ENCODE data around the gene MRPS22. TPM values are rescaled to one million over a fixed set of nuclear protein-coding genes. Genes with fewer than 3 reads are reported as not detected.

Gene MRPS22
- total and polyA plus RNA-seq, 12 donors = 49.8 to 105 (median 83.6) TPM

DNA sequence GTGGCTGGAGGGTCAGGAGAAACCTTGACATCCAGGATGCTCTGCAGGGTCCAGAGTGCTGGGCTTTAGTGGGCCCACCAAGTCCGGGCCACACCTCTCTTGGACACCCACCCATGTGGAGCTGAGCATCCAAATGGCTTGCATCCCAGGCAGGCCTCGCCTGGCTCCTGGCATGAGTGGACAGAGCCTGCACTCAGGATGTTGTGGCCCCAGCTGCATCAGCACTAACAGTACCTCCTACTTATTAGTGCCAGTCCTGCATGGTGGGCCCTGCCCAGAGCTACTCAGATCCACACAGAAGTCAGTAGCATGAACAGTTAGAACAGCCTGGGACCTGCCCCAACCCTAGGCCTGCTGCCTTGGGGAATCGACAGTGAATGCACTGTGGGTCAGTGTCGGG is 42.2 kb upstream of the MRPS22 start:
- intact Hi-C loops (cut with DNase I) = no loop called here
- WGBS, 2 donors = 89 to 93% methylated on average over 4 of the region's 4 CpGs

DNA sequence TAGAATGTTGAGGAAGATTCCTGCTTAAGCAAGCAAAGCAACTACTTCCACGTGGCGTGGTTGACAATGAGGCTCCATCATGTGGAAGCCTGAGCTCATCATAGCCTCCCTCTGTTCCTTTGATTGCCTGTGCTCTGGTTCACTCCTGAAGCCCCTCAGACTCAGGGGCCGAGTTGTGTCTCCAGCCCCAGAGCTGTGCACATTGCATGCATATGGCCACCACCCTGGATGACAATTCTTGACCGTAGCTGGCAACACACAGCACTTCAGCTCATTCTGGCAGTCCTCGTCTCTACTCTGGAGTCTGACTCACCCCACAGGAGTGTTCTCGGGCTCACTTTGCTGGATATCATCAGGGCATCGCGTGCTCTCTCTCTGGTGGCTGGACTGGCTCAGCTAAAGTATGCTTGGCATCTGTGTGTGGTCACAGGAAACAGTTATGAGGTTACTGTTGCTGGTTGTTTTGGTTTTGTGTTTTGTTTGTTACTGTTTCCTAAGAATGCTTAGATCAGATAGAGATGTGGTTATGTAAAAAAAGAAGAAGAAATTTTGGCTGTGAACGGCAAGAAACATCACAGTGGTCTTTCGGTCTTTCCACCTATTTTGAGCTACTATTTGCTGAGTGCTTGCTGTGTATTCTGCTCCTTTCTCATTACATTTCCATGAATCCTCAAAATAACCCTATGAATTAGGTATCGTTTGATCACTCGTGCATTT is 41.6 kb upstream of the MRPS22 start:
- Histone ChIP-seq H3K27ac (peak overlapping the region in 6 of 10 donors; percentile 15 to 57 (median 36)), H3K4me1 (peaks cover 0 to 25% (median 8%) of the 10 kb centered on the region in 9 donors), H3K4me3 (no peak overlapping the region), H3K36me3 (no peaks in the 10 kb centered on the region), H3K27me3 (no peaks in the 10 kb centered on the region), H3K9me3 (no peaks in the 10 kb centered on the region)
- 58% methylated on average over 12 of the region's 12 CpGs for WGBS, 2 donors
- peak; percentile 81 to 98 (median 93) for ATAC-seq
- intact Hi-C loops (cut with DNase I) = no loop called here
- peak; percentile 27 to 61 for DNase-seq
- TF ChIP-seq CTCF (IDR thresholded peaks at IDR 0.05) = no peak

More for the DNA sequence above, 42.2 kb upstream of the MRPS22 start:
- DNase-seq (no peak), ATAC-seq (peak in 3 of 8 donors; percentile 9 to 49 (median 23))
- TF ChIP-seq CTCF (IDR thresholded peaks at IDR 0.05) = no peak
- Histone ChIP-seq H3K27ac (peak overlapping the region in 3 of 10 donors; percentile 10 to 57 (median 45)), H3K36me3 (no peaks in the 10 kb centered on the region), H3K4me3 (no peak overlapping the region), H3K9me3 (no peaks in the 10 kb centered on the region), H3K4me1 (peaks cover 0 to 25% (median 8%) of the 10 kb centered on the region in 9 donors), H3K27me3 (no peaks in the 10 kb centered on the region)

DNA sequence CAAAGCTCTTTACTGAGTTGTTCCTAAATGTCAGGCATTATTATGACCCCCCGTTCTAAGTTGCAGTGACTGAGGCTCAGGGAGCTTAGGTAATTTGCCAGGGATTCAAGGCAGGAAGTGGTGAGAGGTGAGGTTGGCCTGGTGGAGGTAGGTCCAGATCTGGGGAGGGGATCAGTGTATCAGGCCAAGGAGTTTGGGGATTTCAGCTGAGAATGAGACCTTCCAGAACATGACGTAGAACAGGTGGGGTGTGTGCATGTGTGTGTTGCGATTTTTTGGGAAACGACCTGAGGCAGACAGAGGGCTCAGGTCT is 41.1 kb upstream of the MRPS22 start:
- no peak overlapping the region for H3K4me3 ChIP-seq
- no peaks in the 10 kb centered on the region for H3K36me3 ChIP-seq
- TF ChIP-seq CTCF (IDR thresholded peaks at IDR 0.05) = no peak
- intact Hi-C loops (cut with DNase I) = no loop called here
- H3K27ac ChIP-seq = peak overlapping the region in 5 of 10 donors; percentile 15 to 57 (median 35)
- WGBS, 2 donors = 87 to 90% methylated on average over 4 of the region's 4 CpGs
- no peaks in the 10 kb centered on the region for H3K27me3 ChIP-seq
- no peak for ATAC-seq
- no peak for DNase-seq
- H3K9me3 ChIP-seq = no peaks in the 10 kb centered on the region
- peaks cover 0 to 25% (median 8%) of the 10 kb centered on the region in 9 donors for H3K4me1 ChIP-seq

DNA sequence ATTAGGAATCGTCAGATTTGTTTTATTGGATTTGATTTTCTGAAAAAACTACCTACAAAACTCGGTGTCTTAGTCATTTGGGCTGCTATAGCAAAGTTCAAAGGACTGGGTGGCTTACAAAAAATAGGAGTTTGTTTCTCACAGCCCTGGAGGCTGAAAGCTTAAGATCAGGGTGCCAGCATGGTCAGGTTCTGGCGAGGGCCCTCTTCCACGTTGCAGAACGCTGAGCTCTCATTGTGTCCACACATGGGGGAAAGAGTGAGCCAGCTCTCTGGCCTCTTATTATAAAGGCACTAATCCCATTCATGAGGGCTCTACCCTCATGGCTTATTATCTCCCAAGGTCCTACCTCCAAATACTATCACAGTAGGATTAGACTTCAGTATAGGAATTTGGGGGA is 40.6 kb upstream of the MRPS22 start:
- no peaks in the 10 kb centered on the region for H3K9me3 ChIP-seq
- no peak for ATAC-seq
- WGBS, 2 donors = 86 to 89% methylated on average over 5 of the region's 5 CpGs
- intact Hi-C loops (cut with DNase I) = no loop called here
- H3K4me3 ChIP-seq = no peak overlapping the region
- no peaks in the 10 kb centered on the region for H3K36me3 ChIP-seq
- no peak for DNase-seq
- peaks cover 0 to 25% (median 8%) of the 10 kb centered on the region in 9 donors for H3K4me1 ChIP-seq
- H3K27ac ChIP-seq = no peak overlapping the region
- H3K27me3 ChIP-seq = no peaks in the 10 kb centered on the region
- TF ChIP-seq CTCF (IDR thresholded peaks at IDR 0.05) = no peak
